ENCODE measurements around the gene ZNF865. TPM values are rescaled to one million over a fixed set of nuclear protein-coding genes. Genes with fewer than 3 reads are reported as not detected.

Gene ZNF865
- total RNA-seq, 2 experiments from 2014 or later, result 18.3 to 18.6 TPM

DNA sequence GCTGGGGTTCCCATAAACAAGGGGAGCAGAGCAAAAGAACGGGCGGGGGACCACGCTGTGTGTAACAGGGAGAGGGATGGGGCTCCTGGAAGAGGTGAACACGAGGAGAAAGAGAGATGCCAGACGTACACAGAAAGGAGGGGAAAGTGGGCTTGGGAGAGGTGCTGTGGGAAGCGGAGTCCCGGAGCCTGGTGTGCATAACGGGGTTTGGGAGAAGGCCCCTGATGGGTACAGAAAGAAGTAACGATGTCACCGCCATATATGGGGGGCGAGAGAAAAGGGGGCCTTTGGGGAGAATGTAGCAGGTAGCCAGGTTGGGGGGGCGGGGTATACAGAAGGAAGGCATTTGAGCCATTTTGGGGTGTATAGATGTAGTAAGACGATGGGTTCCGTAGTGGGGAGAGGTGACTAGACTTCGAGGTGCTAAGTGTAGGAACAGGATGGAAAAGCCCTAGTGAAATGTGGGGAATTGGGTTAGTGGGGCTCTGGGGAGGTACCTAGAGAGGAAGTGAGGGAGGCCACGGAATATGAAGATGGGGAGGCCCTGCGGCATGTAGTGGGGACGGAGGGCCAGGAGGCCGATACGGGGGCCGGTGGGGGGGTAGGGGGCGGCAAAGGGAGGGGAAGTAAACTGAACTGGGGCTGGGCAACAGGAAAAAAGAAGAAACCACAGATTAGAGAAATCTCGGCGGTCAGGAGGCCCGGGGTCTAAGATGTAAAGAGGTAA lies 36.1 kb downstream of the ZNF865 start:
- H3K9me3 Mint-ChIP-seq, result no peaks in the 10 kb centered on the region
- peaks cover 35% of the 10 kb centered on the region for H3K4me1 Mint-ChIP-seq
- H3K36me3 Mint-ChIP-seq, result peaks cover 13% of the 10 kb centered on the region

GRCh38 chr19:55642153-55643002 lies 36.9 kb downstream of the ZNF865 start:
- POLR2A ChIA-PET, result interaction anchor here (0.8 to 2.5 kb wide), 7 partner anchors 8 to 258 kb away, joined by 4 to 20 read pairs (median 7); partner anchors contain the start of genes FIZ1, TMEM238, U2AF2 and ZNF524
- Mint-ChIP-seq H3K4me3 (peak overlapping the region; percentile 97), H3K9me3 (no peaks in the 10 kb centered on the region), H3K27ac (peak overlapping the region; percentile 99), H3K27me3 (no peaks in the 10 kb centered on the region), H3K36me3 (peaks cover 13% of the 10 kb centered on the region), H3K4me1 (peaks cover 38% of the 10 kb centered on the region)
- DNase-seq (peak; percentile 56), ATAC-seq (ENCODE audit: low read depth) (peak; percentile 13)

More for the DNA sequence above, 36.1 kb downstream of the ZNF865 start:
- POLR2A ChIA-PET, result interaction anchor here (1.0 to 2.5 kb wide), 4 partner anchors 9 to 42 kb away, joined by 4 to 20 read pairs (median 8); partner anchors contain the start of genes FIZ1, U2AF2 and ZNF524
- DNase-seq (no peak), ATAC-seq (ENCODE audit: low read depth) (no peak)
- H3K4me3 Mint-ChIP-seq, result peak overlapping the region; percentile 97
- peak overlapping the region; percentile 97 for H3K27ac Mint-ChIP-seq
- H3K27me3 Mint-ChIP-seq, result no peaks in the 10 kb centered on the region

GRCh38 chr19:55643003-55643886 lies 37.8 kb downstream of the ZNF865 start, which contains the start of gene ZNF581:
ZNF581 (plus strand) TSS chr19:55643649; CDS start chr19:55644572, 923 bp downstream.
- peak; percentile 46 for ATAC-seq (ENCODE audit: low read depth)
- peak; percentile 86 for DNase-seq
- H3K27me3 Mint-ChIP-seq, result no peaks in the 10 kb centered on the region
- H3K4me1 Mint-ChIP-seq, result peaks cover 32% of the 10 kb centered on the region
- H3K9me3 Mint-ChIP-seq, result no peaks in the 10 kb centered on the region
- H3K4me3 Mint-ChIP-seq, result peak within 1 kb of the TSS; percentile 97
- POLR2A ChIA-PET, result interaction anchor here (0.8 to 2.5 kb wide), 6 partner anchors 9 to 259 kb away, joined by 4 to 20 read pairs (median 8); partner anchors contain the start of genes FIZ1, TMEM238, U2AF2 and ZNF524
- peak within 1 kb of the TSS; percentile 99 for H3K27ac Mint-ChIP-seq
- peaks cover 8% of the 10 kb centered on the region for H3K36me3 Mint-ChIP-seq

GRCh38 chr19:55643887-55644176 lies 38.4 kb downstream of the ZNF865 start:
- H3K27ac Mint-ChIP-seq, result peak overlapping the region; percentile 99
- H3K4me1 Mint-ChIP-seq, result peaks cover 30% of the 10 kb centered on the region
- no peak for DNase-seq
- peaks cover 8% of the 10 kb centered on the region for H3K36me3 Mint-ChIP-seq
- peak overlapping the region; percentile 97 for H3K4me3 Mint-ChIP-seq
- no peaks in the 10 kb centered on the region for H3K27me3 Mint-ChIP-seq
- POLR2A ChIA-PET, result interaction anchor here (2.5 kb wide), 1 partner anchor 10 kb away, joined by 20 read pairs; the partner anchor contains the start of gene U2AF2
- ATAC-seq (ENCODE audit: low read depth), result no peak
- no peaks in the 10 kb centered on the region for H3K9me3 Mint-ChIP-seq

- POLR2A ChIA-PET, result interaction anchor here (2.5 kb wide), 1 partner anchor 10 kb away, joined by 20 read pairs; the partner anchor contains the start of gene U2AF2
- H3K27ac Mint-ChIP-seq, result peak overlapping the region; percentile 99
- H3K4me3 Mint-ChIP-seq, result peak overlapping the region; percentile 97
- peaks cover 5% of the 10 kb centered on the region for H3K36me3 Mint-ChIP-seq
- ATAC-seq (ENCODE audit: low read depth), result no peak
- H3K27me3 Mint-ChIP-seq, result no peaks in the 10 kb centered on the region
- H3K4me1 Mint-ChIP-seq, result peaks cover 27% of the 10 kb centered on the region
- DNase-seq, result no peak
- no peaks in the 10 kb centered on the region for H3K9me3 Mint-ChIP-seq
These were observed 38.9 kb downstream of the ZNF865 start for GRCh38 chr19:55644191-55644833.

GRCh38 chr19:55644842-55645511 lies 39.5 kb downstream of the ZNF865 start:
- ATAC-seq (ENCODE audit: low read depth) (no peak), DNase-seq (no peak)
- POLR2A ChIA-PET, result interaction anchor here (0.5 kb wide), 1 partner anchor 11 kb away, joined by 3 read pairs; no protein-coding TSS in a partner anchor
- no peaks in the 10 kb centered on the region for H3K27me3 Mint-ChIP-seq
- peak overlapping the region; percentile 99 for H3K27ac Mint-ChIP-seq
- peaks cover 31% of the 10 kb centered on the region for H3K4me1 Mint-ChIP-seq
- no peaks in the 10 kb centered on the region for H3K9me3 Mint-ChIP-seq
- H3K36me3 Mint-ChIP-seq, result peaks cover 8% of the 10 kb centered on the region
- peak overlapping the region; percentile 97 for H3K4me3 Mint-ChIP-seq

DNA sequence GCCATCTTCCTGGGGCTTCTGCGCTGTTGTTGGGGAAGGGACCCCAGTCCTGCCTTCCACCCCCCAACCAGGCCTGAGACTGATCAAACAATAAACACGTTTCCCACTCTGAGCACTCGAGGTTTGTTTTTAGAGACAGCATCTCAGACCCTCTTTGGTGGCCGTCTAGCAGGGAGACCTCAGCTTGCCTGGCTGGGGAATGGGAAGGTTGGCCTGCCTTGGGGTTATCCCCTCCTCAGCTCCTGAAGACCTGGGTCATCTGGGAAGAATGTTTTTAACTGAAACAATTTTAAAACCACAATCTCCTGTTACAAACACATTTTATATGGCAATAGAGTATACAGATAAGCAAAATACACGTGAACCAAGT lies 40.0 kb downstream of the ZNF865 start:
- H3K36me3 Mint-ChIP-seq, result peaks cover 8% of the 10 kb centered on the region
- ATAC-seq (ENCODE audit: low read depth) (no peak), DNase-seq (no peak)
- no peaks in the 10 kb centered on the region for H3K27me3 Mint-ChIP-seq
- H3K9me3 Mint-ChIP-seq, result no peaks in the 10 kb centered on the region
- POLR2A ChIA-PET, result interaction anchor here (0.5 to 0.7 kb wide), 3 partner anchors 11 to 974 kb away, joined by 3 read pairs; no protein-coding TSS in a partner anchor
- no peak overlapping the region for H3K27ac Mint-ChIP-seq
- H3K4me3 Mint-ChIP-seq, result peak overlapping the region; percentile 52
- peaks cover 31% of the 10 kb centered on the region for H3K4me1 Mint-ChIP-seq

- DNase-seq (no peak), ATAC-seq (ENCODE audit: low read depth) (no peak)
- Mint-ChIP-seq H3K27ac (peak overlapping the region; percentile 79), H3K9me3 (no peaks in the 10 kb centered on the region), H3K4me1 (peaks cover 26% of the 10 kb centered on the region), H3K36me3 (peaks cover 11% of the 10 kb centered on the region), H3K27me3 (no peaks in the 10 kb centered on the region), H3K4me3 (peak overlapping the region; percentile 89)
- POLR2A ChIA-PET, result interaction anchor here (0.6 to 2.0 kb wide), 5 partner anchors 10 to 1787 kb away, joined by 3 to 13 read pairs (median 4); partner anchors contain the start of gene ZNF784
These were observed 41.7 kb downstream of the ZNF865 start for GRCh38 chr19:55646889-55647731.

DNA sequence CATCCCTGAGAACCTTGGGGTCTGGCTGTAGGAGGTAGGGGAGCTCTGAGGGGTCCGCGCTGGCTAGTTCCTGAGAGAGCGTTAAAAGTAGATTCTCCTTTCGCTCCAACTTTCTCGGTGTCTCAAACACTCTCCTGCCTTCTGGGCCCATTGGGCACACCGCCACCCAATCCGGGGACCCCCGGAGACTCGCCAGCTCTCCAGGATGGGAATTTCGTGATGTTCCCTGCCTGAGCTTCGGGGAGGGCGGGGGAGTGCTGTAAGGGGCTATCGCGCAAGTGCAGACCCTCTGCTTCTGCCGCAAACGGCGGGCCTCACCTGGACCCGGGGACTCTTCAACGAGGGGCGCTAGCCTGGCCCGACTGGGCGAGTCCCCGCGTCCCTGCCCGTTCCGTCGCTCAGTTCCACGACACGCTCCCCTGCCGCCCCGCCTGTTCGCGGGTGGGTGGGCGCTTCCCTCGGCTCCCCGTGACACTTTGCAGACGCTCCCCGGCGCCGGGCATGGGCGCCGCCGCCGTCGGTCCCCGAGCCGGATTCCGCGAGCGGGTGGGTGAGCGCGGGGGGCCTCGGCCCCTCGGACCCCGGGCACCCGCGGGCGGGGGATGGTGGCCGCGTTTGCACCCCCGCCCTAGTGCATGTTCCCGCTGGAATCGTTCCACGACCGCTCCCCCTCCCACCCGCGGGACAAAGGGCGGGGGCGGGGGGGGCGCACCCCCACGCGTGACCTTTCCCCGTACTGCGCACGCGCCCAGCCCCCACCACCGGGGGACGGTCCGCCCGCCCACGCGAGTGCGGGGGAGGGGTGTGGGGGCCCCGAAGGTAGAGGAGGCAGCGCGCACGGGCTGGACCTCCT lies 42.5 kb downstream of the ZNF865 start, which contains the start of gene CCDC106:
TSS of gene CCDC106 (plus strand) at position 481 of the 853 bp plus-strand sequence. CDS start 835 bp downstream, outside the sequence.
- H3K27me3 Mint-ChIP-seq, result no peaks in the 10 kb centered on the region
- peak within 1 kb of the TSS; percentile 89 for H3K4me3 Mint-ChIP-seq
- POLR2A ChIA-PET, result interaction anchor here (0.6 to 2.0 kb wide), 5 partner anchors 11 to 1788 kb away, joined by 3 to 13 read pairs (median 4); partner anchors contain the start of gene ZNF784
- H3K36me3 Mint-ChIP-seq, result peaks cover 11% of the 10 kb centered on the region
- DNase-seq (peak; percentile 79), ATAC-seq (ENCODE audit: low read depth) (peak; percentile 35)
- peaks cover 24% of the 10 kb centered on the region for H3K4me1 Mint-ChIP-seq
- H3K27ac Mint-ChIP-seq, result peak within 1 kb of the TSS; percentile 83
- no peaks in the 10 kb centered on the region for H3K9me3 Mint-ChIP-seq

DNA sequence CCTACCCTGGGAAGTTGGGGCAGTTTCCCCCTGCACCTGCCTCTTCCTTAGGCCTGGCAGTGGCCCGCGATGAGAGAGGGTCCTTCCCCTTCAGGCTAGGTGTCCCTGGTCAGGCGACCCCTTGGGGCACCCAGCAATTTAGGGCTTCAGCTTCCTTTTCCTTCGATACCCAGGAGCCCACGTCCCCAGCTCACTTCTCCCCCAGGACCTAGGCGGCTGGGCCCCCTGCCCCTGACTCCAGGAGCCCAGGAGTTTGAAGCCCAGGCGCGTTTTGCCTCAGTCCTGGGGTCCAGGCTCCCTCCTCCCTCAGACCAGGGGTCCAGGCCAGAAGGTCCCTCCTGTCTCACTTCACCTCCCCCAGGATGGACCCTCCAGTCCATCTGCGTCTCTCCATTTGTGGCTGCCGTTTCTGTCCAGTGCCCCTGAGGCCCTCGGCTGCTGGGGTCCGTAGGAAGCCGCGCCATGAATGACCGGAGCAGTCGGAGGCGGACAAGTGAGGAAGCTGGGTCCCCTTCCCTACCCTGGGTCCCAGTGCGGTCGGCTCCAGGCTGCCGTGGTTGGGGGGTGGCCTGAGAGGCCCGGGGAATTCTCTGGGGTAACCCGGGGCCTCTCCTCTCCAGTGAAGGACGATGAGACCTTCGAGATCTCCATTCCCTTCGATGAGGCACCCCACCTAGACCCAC lies 43.3 kb downstream of the ZNF865 start:
- Mint-ChIP-seq H3K4me3 (peak overlapping the region; percentile 84), H3K27ac (peak overlapping the region; percentile 83), H3K36me3 (peaks cover 11% of the 10 kb centered on the region), H3K27me3 (no peaks in the 10 kb centered on the region), H3K9me3 (no peaks in the 10 kb centered on the region), H3K4me1 (peaks cover 19% of the 10 kb centered on the region)
- no peak for DNase-seq
- POLR2A ChIA-PET, result interaction anchor here (0.6 kb wide), 1 partner anchor 490 kb away, joined by 7 read pairs; no protein-coding TSS in a partner anchor
- no peak for ATAC-seq (ENCODE audit: low read depth)

All from activated naive CD8-positive, alpha-beta T cell treated with anti-CD3 and anti-CD28 coated beads, Interleukin-2, amount 10 ng/mL, durations not matched to agents 7 days and 5 days (primary cell).